Spinal cord (tissue), 10 donors: ENCODE results near the gene PLEKHA3. TPM values are rescaled to one million over a fixed set of nuclear protein-coding genes. Genes with fewer than 3 reads are reported as not detected.

Experiments used
- DNase-seq, 6 donors: peaks; one replicate each; pipeline versions ENCODE4 v3.0.0 to v3.0.0-alpha.2; 2013 to 2015; ENCODE audit warnings: low spot score in 6 of 6, low read depth in 4 of 6
- H3K27ac ChIP-seq: one replicate; pipeline ENCODE4 v1.5.1; 2013; ENCODE audit warnings: low read depth, low read length, control low read depth
- H3K27me3 ChIP-seq: one replicate; pipeline ENCODE4 v1.6.1; 2013; ENCODE audit warnings: low read length; ENCODE audit not compliant: control insufficient read depth, insufficient read depth
- H3K36me3 ChIP-seq: one replicate; pipeline ENCODE4 v1.6.1; 2013; ENCODE audit warnings: low read length; ENCODE audit not compliant: control insufficient read depth, insufficient read depth
- H3K4me1 ChIP-seq: one replicate; pipeline ENCODE4 v1.6.1; 2013; ENCODE audit warnings: low read length; ENCODE audit not compliant: control insufficient read depth, insufficient read depth
- H3K4me3 ChIP-seq: one replicate; pipeline ENCODE4 v1.5.1; 2013; ENCODE audit warnings: low read depth, low read length, control low read depth
- H3K9me3 ChIP-seq: one replicate; pipeline ENCODE4 v1.6.1; 2013; ENCODE audit warnings: low read length; ENCODE audit not compliant: control insufficient read depth, insufficient read depth
- WGBS: methylation state at CpG from one replicate; pipeline ENCODE4 v1.1.5; 2013; ENCODE audit warnings: missing lambda C conversion rate; ENCODE audit not compliant: insufficient coverage; 5-methylcytosine and 5-hydroxymethylcytosine counted together
- polyA plus RNA-seq, 2 donors: library from polyadenylated mRNA; unstranded; fragments of 120-200 nt; gene quantifications; one replicate each; pipeline ENCODE4 v1.2.1, GENCODE V29; 2013; ENCODE audit not compliant: insufficient read length in 2 of 2
- total RNA-seq, 2 donors: library from RNA; depleted of rRNA in 1 of 2; stranded (reverse); fragments of 120-200 nt in 1 of 2; fragments of >200 nt in 1 of 2; gene quantifications; one replicate each; pipeline versions ENCODE4 v1.2.3 to v1.2.4, GENCODE V29; 2013 to 2014
- donor health status: healthy.

PLEKHA3 gene
- total and polyA plus RNA-seq, 4 donors, result 13.3 to 34.3 (median 25.0) TPM

GRCh38 chr2:178528647-178529046, 48.4 kb downstream of the PLEKHA3 start:
- WGBS, result 100% methylated on average over 2 of the region's 5 CpGs

GRCh38 chr2:178529194-178529593, 48.9 kb downstream of the PLEKHA3 start:
- no peak for DNase-seq
- Histone ChIP-seq H3K27me3 (no peaks in the 10 kb centered on the region), H3K36me3 (no peaks in the 10 kb centered on the region), H3K27ac (no peak overlapping the region), H3K4me3 (no peak overlapping the region), H3K4me1 (no peaks in the 10 kb centered on the region), H3K9me3 (no peaks in the 10 kb centered on the region)
- WGBS, result no CpG with 5 or more reads among the region's 2 CpGs

More at GRCh38 chr2:178528647-178529046, 48.4 kb downstream of the PLEKHA3 start:
- no peak for DNase-seq
- no peak overlapping the region for H3K4me3 ChIP-seq
- H3K9me3 ChIP-seq, result no peaks in the 10 kb centered on the region
- no peaks in the 10 kb centered on the region for H3K4me1 ChIP-seq
- H3K36me3 ChIP-seq, result no peaks in the 10 kb centered on the region
- H3K27me3 ChIP-seq, result no peaks in the 10 kb centered on the region
- no peak overlapping the region for H3K27ac ChIP-seq

- H3K36me3 ChIP-seq, result no peaks in the 10 kb centered on the region
- no CpG with 5 or more reads among the region's 2 CpGs for WGBS
Observed at GRCh38 chr2:178530131-178530530, 49.9 kb downstream of the PLEKHA3 start.

GRCh38 chr2:178530625-178531142, 50.4 kb downstream of the PLEKHA3 start:
- no peak for DNase-seq
- H3K27me3 ChIP-seq, result no peaks in the 10 kb centered on the region
- no peak overlapping the region for H3K27ac ChIP-seq
- H3K9me3 ChIP-seq, result no peaks in the 10 kb centered on the region
- no peaks in the 10 kb centered on the region for H3K36me3 ChIP-seq
- no peaks in the 10 kb centered on the region for H3K4me1 ChIP-seq
- 86% methylated on average over 8 of the region's 8 CpGs for WGBS
- H3K4me3 ChIP-seq, result no peak overlapping the region

More at GRCh38 chr2:178530131-178530530, 49.9 kb downstream of the PLEKHA3 start:
- no peak overlapping the region for H3K4me3 ChIP-seq
- no peaks in the 10 kb centered on the region for H3K27me3 ChIP-seq
- no peaks in the 10 kb centered on the region for H3K9me3 ChIP-seq
- H3K27ac ChIP-seq, result no peak overlapping the region
- H3K4me1 ChIP-seq, result no peaks in the 10 kb centered on the region
- DNase-seq, result no peak

GRCh38 chr2:178531168-178531567, 50.9 kb downstream of the PLEKHA3 start:
- 97% methylated on average over 10 of the region's 12 CpGs for WGBS
- no peaks in the 10 kb centered on the region for H3K4me1 ChIP-seq
- H3K27ac ChIP-seq, result no peak overlapping the region
- H3K36me3 ChIP-seq, result no peaks in the 10 kb centered on the region
- H3K4me3 ChIP-seq, result no peak overlapping the region
- DNase-seq, result no peak
- H3K27me3 ChIP-seq, result no peaks in the 10 kb centered on the region
- no peaks in the 10 kb centered on the region for H3K9me3 ChIP-seq

GRCh38 chr2:178536037-178536436, 55.8 kb downstream of the PLEKHA3 start:
- no peaks in the 10 kb centered on the region for H3K36me3 ChIP-seq
- H3K4me1 ChIP-seq, result no peaks in the 10 kb centered on the region
- H3K4me3 ChIP-seq, result no peak overlapping the region
- no peak for DNase-seq
- 100% methylated on average over 1 of the region's 4 CpGs for WGBS
- no peak overlapping the region for H3K27ac ChIP-seq
- H3K9me3 ChIP-seq, result no peaks in the 10 kb centered on the region
- H3K27me3 ChIP-seq, result no peaks in the 10 kb centered on the region

- Histone ChIP-seq H3K27ac (no peak overlapping the region), H3K4me3 (no peak overlapping the region), H3K36me3 (no peaks in the 10 kb centered on the region), H3K4me1 (no peaks in the 10 kb centered on the region), H3K9me3 (no peaks in the 10 kb centered on the region), H3K27me3 (no peaks in the 10 kb centered on the region)
- 100% methylated on average over 2 of the region's 12 CpGs for WGBS
- DNase-seq, result no peak
Observed at GRCh38 chr2:178542161-178542560, 61.9 kb downstream of the PLEKHA3 start.

GRCh38 chr2:178542569-178542968, 62.3 kb downstream of the PLEKHA3 start:
- no peak for DNase-seq
- no peaks in the 10 kb centered on the region for H3K9me3 ChIP-seq
- H3K4me3 ChIP-seq, result no peak overlapping the region
- no peak overlapping the region for H3K27ac ChIP-seq
- no peaks in the 10 kb centered on the region for H3K4me1 ChIP-seq
- 100% methylated on average over 1 of the region's 5 CpGs for WGBS
- H3K36me3 ChIP-seq, result no peaks in the 10 kb centered on the region
- no peaks in the 10 kb centered on the region for H3K27me3 ChIP-seq

- Histone ChIP-seq H3K9me3 (no peaks in the 10 kb centered on the region), H3K4me3 (no peak overlapping the region), H3K27me3 (no peaks in the 10 kb centered on the region), H3K27ac (no peak overlapping the region), H3K4me1 (no peaks in the 10 kb centered on the region), H3K36me3 (no peaks in the 10 kb centered on the region)
- WGBS, result no CpG with 5 or more reads among the region's 2 CpGs
- DNase-seq, result no peak
Observed at GRCh38 chr2:178550352-178550751, 70.1 kb downstream of the PLEKHA3 start.

- Histone ChIP-seq H3K4me1 (no peaks in the 10 kb centered on the region), H3K9me3 (no peaks in the 10 kb centered on the region), H3K27ac (no peak overlapping the region), H3K4me3 (no peak overlapping the region), H3K27me3 (no peaks in the 10 kb centered on the region), H3K36me3 (no peaks in the 10 kb centered on the region)
- no CpG with 5 or more reads among the region's 2 CpGs for WGBS
- no peak for DNase-seq
Observed at GRCh38 chr2:178553047-178553446, 72.8 kb downstream of the PLEKHA3 start.
